IPS-20b (cell line): ENCODE measurements around the gene TNFRSF12A.
A peak's percentile ranks its signal among the peaks of the same experiment; 100 is the strongest.

Source experiments
- H3K27ac ChIP-seq: one replicate; pipeline ENCODE4 v1.5.1; 2013; ENCODE audit warnings: low read length
- H3K27me3 ChIP-seq: 2 replicates; pipeline ENCODE4 v1.6.1; 2013; ENCODE audit warnings: mild to moderate bottlenecking, low read length, inconsistent platforms; ENCODE audit not compliant: insufficient read depth
- H3K36me3 ChIP-seq: 2 replicates; pipeline ENCODE4 v1.6.1; 2013; ENCODE audit warnings: low read depth, mild to moderate bottlenecking, inconsistent platforms, low read length, moderate library complexity; ENCODE audit not compliant: insufficient read depth
- H3K4me1 ChIP-seq: 2 replicates; pipeline ENCODE4 v1.6.1; 2013; ENCODE audit warnings: mild to moderate bottlenecking, control low read depth, inconsistent platforms, low read length, moderate library complexity; ENCODE audit not compliant: insufficient read depth
- H3K4me3 ChIP-seq: 2 replicates; pipeline ENCODE4 v1.5.1; 2013; ENCODE audit warnings: mild to moderate bottlenecking, low read length, inconsistent platforms
- H3K9ac ChIP-seq: 2 replicates; pipeline ENCODE4 v1.6.1; 2013; ENCODE audit warnings: low read depth, mild to moderate bottlenecking, inconsistent platforms, low read length, moderate library complexity
- H3K9me3 ChIP-seq: 2 replicates; pipeline ENCODE4 v1.6.1; 2013; ENCODE audit warnings: mild to moderate bottlenecking, low read depth, low read length, inconsistent platforms; ENCODE audit not compliant: insufficient read depth

TNFRSF12A gene

GRCh38 chr16:3014971-3015370 is 5.2 kb upstream of the TNFRSF12A start:
- no peak overlapping the region for H3K27ac ChIP-seq
- peaks cover 32% of the 10 kb centered on the region for H3K27me3 ChIP-seq
- H3K4me1 ChIP-seq: peaks cover 23% of the 10 kb centered on the region
- peaks cover 22% of the 10 kb centered on the region for H3K36me3 ChIP-seq
- H3K4me3 ChIP-seq: no peak overlapping the region
- no peaks in the 10 kb centered on the region for H3K9me3 ChIP-seq
- H3K9ac ChIP-seq: no peak overlapping the region

GRCh38 chr16:3015865-3016521 is 4.2 kb upstream of the TNFRSF12A start:
- Histone ChIP-seq H3K9ac (no peak overlapping the region), H3K4me3 (peak overlapping the region; percentile 43), H3K27me3 (peaks cover 32% of the 10 kb centered on the region), H3K4me1 (peaks cover 23% of the 10 kb centered on the region), H3K27ac (no peak overlapping the region), H3K9me3 (no peaks in the 10 kb centered on the region), H3K36me3 (peaks cover 22% of the 10 kb centered on the region)

- Histone ChIP-seq H3K27ac (peak overlapping the region; percentile 79), H3K4me1 (peaks cover 24% of the 10 kb centered on the region), H3K9ac (peak overlapping the region; percentile 97), H3K27me3 (peaks cover 22% of the 10 kb centered on the region), H3K9me3 (no peaks in the 10 kb centered on the region), H3K36me3 (peaks cover 28% of the 10 kb centered on the region), H3K4me3 (peak overlapping the region; percentile 98)
These were observed 2.8 kb upstream of the TNFRSF12A start for GRCh38 chr16:3017344-3017743.

GRCh38 chr16:3017794-3018506 is 2.2 kb upstream of the TNFRSF12A start, which contains the start of gene CLDN6:
Gene CLDN6, minus strand, starts transcription at chr16:3018183. Its CDS starts 2,162 bp downstream, at chr16:3016021.
- peak within 1 kb of the TSS; percentile 79 for H3K27ac ChIP-seq
- peak within 1 kb of the TSS; percentile 98 for H3K4me3 ChIP-seq
- peaks cover 16% of the 10 kb centered on the region for H3K27me3 ChIP-seq
- H3K4me1 ChIP-seq: peaks cover 29% of the 10 kb centered on the region
- H3K9me3 ChIP-seq: no peaks in the 10 kb centered on the region
- peaks cover 33% of the 10 kb centered on the region for H3K36me3 ChIP-seq
- peak within 1 kb of the TSS; percentile 97 for H3K9ac ChIP-seq

- H3K27me3 ChIP-seq: peaks cover 5% of the 10 kb centered on the region; the same call in 1 of the 2 replicates
- peak overlapping the region; percentile 65 for H3K4me3 ChIP-seq
- H3K9ac ChIP-seq: no peak overlapping the region
- H3K4me1 ChIP-seq: peaks cover 23% of the 10 kb centered on the region
- peaks cover 28% of the 10 kb centered on the region for H3K36me3 ChIP-seq
- no peak overlapping the region for H3K27ac ChIP-seq
- H3K9me3 ChIP-seq: no peaks in the 10 kb centered on the region
These were observed 448 bp upstream of the TNFRSF12A start for GRCh38 chr16:3019594-3020246.

GRCh38 chr16:3020604-3021448 is 658 bp downstream of the TNFRSF12A start:
- Histone ChIP-seq H3K4me3 (peak overlapping the region; percentile 92), H3K36me3 (peaks cover 23% of the 10 kb centered on the region), H3K9ac (peak overlapping the region; percentile 97), H3K9me3 (no peaks in the 10 kb centered on the region), H3K4me1 (peaks cover 18% of the 10 kb centered on the region), H3K27ac (peak overlapping the region; percentile 40), H3K27me3 (peaks cover 5% of the 10 kb centered on the region; the same call in 1 of the 2 replicates)

GRCh38 chr16:3021449-3022207 is 1.5 kb downstream of the TNFRSF12A start:
- Histone ChIP-seq H3K27ac (peak overlapping the region; percentile 40), H3K9ac (peak overlapping the region; percentile 97; the same call in 1 of the 2 replicates), H3K9me3 (no peaks in the 10 kb centered on the region), H3K36me3 (peaks cover 25% of the 10 kb centered on the region), H3K27me3 (peaks cover 5% of the 10 kb centered on the region; the same call in 1 of the 2 replicates), H3K4me3 (peak overlapping the region; percentile 92), H3K4me1 (peaks cover 13% of the 10 kb centered on the region)

- no peaks in the 10 kb centered on the region for H3K9me3 ChIP-seq
- peaks cover 13% of the 10 kb centered on the region for H3K4me1 ChIP-seq
- peak overlapping the region; percentile 97; the same call in 1 of the 2 replicates for H3K9ac ChIP-seq
These were observed 2.1 kb downstream of the TNFRSF12A start for GRCh38 chr16:3022208-3022683.

GRCh38 chr16:3022684-3023414 is 2.7 kb downstream of the TNFRSF12A start:
- Histone ChIP-seq H3K27me3 (no peaks in the 10 kb centered on the region; the same call in 1 of the 2 replicates), H3K9ac (peak overlapping the region; percentile 97; the same call in 1 of the 2 replicates), H3K4me1 (peaks cover 13% of the 10 kb centered on the region), H3K9me3 (no peaks in the 10 kb centered on the region), H3K36me3 (peaks cover 33% of the 10 kb centered on the region), H3K27ac (peak overlapping the region; percentile 93), H3K4me3 (peak overlapping the region; percentile 92)

More at GRCh38 chr16:3022208-3022683, 2.1 kb downstream of the TNFRSF12A start:
- Histone ChIP-seq H3K27ac (peak overlapping the region; percentile 93), H3K27me3 (peaks cover 2% of the 10 kb centered on the region; the same call in 1 of the 2 replicates), H3K36me3 (peaks cover 31% of the 10 kb centered on the region), H3K4me3 (peak overlapping the region; percentile 92)

GRCh38 chr16:3023415-3023668 is 3.2 kb downstream of the TNFRSF12A start:
- Histone ChIP-seq H3K4me1 (peaks cover 13% of the 10 kb centered on the region), H3K27ac (peak overlapping the region; percentile 93), H3K9ac (peak overlapping the region; percentile 97; the same call in 1 of the 2 replicates), H3K36me3 (peaks cover 33% of the 10 kb centered on the region), H3K27me3 (peaks cover under 1% of the 10 kb centered on the region; the same call in 1 of the 2 replicates), H3K4me3 (peak overlapping the region; percentile 92), H3K9me3 (no peaks in the 10 kb centered on the region)
